Activated CD4-positive, alpha-beta T cell treated with anti-CD3 and anti-CD28 coated beads for 4 hours (primary cell): ENCODE data around the gene HPS3.

Experiments
- DNase-seq, 2 donors: peaks; one replicate each; pipeline ENCODE4 v3.0.0-alpha.2; 2020

HPS3 gene

GRCh38 chr3:149122721-149123578 lies 6.5 kb upstream of the HPS3 start:
- DNase-seq = no peak

- DNase-seq = no peak
Observed at GRCh38 chr3:149128821-149129220, 617 bp upstream of the HPS3 start.

DNA sequence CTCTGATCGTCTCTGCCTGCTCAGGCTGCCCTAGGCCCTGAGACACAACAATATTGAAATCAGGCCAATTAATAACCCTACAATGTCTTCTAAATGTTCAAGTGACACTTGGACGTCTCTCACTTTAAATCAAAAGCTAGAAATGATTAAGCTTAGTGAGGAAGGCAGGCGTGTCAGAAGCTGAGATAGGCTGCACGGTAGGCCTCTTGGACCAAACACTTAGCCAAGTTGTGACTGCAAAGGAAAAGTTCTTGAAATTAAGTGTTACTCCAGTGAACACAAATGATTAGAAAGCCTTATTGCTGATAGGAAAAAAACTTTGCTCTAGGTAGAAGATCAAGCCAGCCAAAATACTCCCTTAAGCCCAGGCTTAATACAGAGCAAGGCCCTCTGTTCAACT lies 2.2 kb downstream of the HPS3 start:
- DNase-seq = no peak

GRCh38 chr3:149134575-149134974 lies 5.1 kb downstream of the HPS3 start:
- DNase-seq = no peak

DNA sequence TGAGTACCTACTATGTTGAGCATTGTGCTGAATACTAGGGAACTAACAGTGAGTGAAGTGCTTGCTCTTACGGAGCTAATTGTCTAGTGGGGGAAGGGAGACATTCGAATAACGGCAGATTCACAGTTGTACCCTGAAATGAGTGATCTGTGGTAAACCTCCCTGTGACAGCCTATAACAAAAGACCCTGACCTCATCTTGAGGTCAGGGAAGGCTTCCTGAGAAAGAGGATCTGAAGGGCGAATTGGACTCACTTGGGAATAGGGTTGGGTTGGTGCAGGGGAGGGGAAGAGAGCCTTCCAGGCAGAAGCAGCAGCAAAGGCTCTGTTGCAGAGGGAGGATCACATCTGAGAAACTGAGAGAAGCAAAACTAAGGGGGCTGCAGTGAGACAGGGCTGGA lies 13.2 kb downstream of the HPS3 start:
- no peak for DNase-seq

GRCh38 chr3:149145356-149145755 lies 15.9 kb downstream of the HPS3 start:
- no peak for DNase-seq

GRCh38 chr3:149145974-149146373 lies 16.5 kb downstream of the HPS3 start:
- no peak for DNase-seq

GRCh38 chr3:149150436-149150835 lies 21.0 kb downstream of the HPS3 start:
- DNase-seq = no peak

DNA sequence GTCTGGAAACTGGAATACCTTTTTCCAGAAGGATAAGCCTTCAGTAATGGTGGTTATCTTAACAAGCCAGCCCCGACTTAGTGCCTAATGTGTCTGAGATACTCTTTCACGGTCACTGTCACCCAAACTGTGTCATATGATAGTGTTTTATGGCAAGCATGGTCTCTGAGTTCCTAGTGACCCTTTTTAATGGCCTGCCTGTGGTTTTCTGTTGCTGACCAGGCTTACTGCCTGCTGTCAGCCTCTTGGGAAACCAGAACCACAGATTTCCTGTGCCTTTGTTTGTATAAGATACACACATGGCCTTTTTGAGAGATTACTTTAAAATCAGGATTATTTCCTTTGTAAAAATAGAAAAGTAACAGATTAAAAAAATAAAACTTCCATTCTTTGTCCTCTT lies 22.4 kb downstream of the HPS3 start:
- no peak for DNase-seq

- DNase-seq = no peak
Observed at GRCh38 chr3:149152420-149152819, 23.0 kb downstream of the HPS3 start.

GRCh38 chr3:149153402-149153801 lies 24.0 kb downstream of the HPS3 start:
- no peak for DNase-seq

DNA sequence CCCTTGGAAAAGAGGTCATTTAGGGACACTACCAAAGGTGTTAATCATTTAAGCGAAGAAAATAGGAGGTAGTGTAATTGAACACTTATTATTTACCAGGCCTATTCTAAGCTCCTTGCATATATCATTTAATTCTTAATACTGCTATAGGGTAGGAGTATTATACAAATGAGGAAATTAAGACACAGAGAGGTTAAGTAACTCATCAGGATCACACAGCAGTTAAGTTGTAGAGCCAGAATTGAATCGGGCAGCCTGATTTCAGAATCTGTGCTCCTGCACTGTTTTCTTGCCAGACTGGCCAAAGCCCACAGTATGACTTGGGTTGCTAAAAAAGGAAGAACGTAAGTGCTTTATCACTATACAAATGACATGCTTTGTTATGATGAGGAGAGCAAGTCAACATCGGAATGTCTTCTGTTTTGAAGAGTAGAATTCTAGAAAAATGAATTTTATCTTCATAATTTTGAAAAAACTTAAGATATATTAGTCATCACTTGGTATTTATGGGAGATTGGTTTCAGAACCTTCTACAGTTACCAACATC lies 31.4 kb downstream of the HPS3 start:
- DNase-seq = no peak

DNA sequence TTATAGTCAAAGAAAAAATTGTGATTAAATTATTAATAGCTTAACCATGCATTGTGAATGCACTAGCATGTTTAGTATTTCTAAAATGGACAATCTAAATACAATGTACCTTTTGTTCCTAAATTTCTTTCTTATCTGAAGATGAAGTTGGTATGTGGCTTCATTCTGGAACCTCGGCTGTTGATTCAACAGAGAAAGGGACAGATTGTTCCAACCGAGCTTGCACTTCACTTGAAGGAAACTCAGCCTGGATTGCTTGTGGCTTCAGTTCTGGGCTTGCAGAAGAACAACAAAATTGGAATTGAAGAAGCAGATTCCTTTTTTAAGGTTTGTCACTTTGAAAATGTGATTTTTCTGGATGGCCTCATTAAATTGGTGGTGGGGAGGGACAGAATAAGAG lies 32.6 kb downstream of the HPS3 start:
- no peak for DNase-seq

DNA sequence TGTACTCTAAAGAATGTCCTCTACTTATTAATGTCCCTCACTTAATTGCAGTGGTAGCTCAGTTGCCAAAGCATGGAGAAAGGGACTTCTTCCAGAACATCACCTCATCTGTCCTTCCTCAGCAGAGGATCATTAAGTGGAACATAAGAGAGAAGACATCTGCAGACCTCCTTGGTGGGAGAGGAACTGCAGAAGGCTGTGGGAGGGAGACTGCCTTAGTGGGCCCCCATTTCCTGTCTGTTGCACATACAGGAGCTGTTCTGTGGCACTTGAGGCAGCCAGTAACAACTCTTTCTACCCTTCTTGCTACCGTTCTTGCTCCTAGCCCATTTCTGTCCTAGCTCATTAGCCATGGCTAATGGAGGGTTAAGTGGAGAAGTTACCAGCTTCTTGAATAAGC lies 33.6 kb downstream of the HPS3 start:
- DNase-seq = no peak

GRCh38 chr3:149167898-149168297 lies 38.5 kb downstream of the HPS3 start:
- no peak for DNase-seq

DNA sequence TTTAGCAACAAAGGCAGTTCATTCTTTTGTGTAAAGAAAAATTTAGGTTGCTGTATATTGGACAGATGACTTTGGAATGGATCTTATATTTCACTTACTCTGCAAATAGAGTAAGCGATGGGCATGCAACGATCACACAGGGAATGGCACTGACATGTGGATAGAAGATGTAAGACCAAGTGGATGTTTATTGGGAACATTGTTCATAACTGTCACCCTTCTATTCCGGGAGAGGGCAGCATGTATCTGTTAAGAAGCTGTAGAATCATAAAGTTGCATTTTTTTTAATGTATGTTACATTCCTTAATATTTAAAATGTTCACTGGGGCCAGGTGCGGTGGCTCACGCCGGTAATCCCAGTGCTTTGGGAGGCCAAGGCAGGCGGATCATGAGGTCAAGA lies 41.2 kb downstream of the HPS3 start:
- DNase-seq = no peak

DNA sequence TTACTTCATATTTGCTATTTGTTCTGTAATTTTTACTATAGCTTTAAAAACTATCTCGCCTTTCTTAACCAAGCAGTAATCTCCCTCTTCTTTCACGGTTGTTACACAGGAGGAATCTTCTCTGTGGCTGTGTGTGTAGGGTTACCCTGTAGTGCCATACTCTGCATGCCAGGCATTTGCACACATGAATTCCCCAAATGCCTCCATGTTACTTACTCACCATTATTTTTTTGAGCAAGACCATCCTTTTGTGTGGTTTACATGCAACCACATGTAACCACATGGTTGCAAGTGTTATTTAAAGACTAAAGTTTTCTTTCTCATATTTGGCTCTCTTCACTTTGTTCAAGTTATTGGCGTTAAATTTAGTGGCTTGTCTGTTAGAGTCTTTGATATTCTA lies 45.5 kb downstream of the HPS3 start:
- no peak for DNase-seq

DNA sequence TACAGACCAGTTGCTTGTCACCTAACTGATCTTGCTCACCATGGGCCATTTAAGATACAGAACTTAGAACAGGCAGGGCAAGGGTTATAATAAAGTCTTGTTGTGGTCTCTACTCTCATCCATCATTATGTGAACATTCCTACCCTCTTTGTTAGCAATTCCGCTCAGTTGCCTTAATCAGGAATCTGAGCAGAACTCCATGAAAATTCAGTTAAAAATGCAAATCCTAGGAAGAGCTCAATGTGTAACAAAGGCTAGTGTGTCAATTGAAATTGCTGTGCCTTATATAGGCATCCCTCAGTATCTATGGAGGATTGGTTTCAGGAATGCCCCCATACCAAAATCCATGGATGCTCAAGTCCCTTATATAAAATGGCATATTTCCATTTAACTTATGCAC lies 47.7 kb downstream of the HPS3 start:
- DNase-seq = no peak

DNA sequence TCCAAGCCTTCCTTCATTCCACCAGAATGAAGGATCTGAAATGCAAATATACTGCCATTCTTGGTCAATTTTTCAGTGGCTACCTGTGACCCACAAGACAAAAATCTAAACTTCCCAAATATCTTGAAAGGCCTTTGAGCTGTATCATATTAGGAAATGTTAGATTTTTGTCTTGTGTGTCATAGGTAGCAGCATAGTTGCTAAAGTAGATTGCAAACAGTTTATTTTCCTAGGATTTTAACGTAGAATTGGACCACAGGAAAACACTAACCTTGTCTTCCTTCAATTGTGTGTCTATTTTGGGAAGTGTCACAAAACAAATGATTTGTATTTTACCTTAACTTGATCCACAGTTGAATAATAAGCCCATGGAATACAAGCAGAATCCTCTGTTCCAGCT lies 49.8 kb downstream of the HPS3 start:
- DNase-seq = no peak

GRCh38 chr3:149180057-149180573 lies 50.7 kb downstream of the HPS3 start:
- no peak for DNase-seq

GRCh38 chr3:149181182-149181581 lies 51.7 kb downstream of the HPS3 start:
- no peak for DNase-seq

DNA sequence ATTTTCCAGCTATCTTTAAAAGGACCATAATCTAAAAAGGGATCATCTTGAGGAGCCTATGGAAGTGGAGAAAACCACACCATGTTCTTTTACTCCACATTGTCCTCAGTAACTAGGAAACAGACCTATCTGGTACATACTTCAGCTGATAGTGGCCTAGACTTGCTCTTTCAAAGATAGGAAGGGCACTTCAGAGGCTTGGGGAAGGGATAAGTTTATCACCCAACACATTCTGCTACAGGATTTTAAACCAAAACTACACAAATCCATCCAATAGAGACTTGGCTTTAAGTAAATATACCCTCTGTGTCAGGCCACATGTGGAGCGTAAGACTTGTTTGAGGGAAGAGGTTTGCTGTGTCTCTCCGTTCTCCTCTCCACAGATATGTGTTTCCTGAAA lies 56.8 kb downstream of the HPS3 start:
- DNase-seq = no peak

- no peak for DNase-seq
Observed at GRCh38 chr3:149186721-149187120, 57.3 kb downstream of the HPS3 start.

- no peak for DNase-seq
Observed at GRCh38 chr3:149188494-149188893, 59.1 kb downstream of the HPS3 start.

DNA sequence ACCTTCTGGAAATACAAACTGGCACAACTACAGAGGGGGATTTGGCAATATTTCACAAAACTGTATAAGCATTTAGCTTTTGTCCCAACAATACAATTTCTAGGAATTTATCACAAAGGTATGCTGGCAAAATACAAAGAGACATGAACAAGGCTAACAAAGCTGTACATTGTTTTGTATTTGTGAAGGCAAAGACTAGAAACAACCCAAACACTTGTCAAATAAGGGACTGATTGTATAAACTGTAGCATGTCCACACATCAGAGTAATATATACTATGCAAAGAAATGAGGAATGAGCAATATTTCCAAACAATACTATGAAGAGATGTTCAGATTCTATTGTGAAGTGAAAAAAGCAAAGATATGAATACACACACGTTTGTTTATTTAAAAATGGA lies 65.8 kb downstream of the HPS3 start:
- no peak for DNase-seq
